Neuronal stem cell (in vitro differentiated cells): Measurements from ENCODE around the gene PDZRN3.

Experiments used
- DNase-seq: peaks from one replicate; pipeline ENCODE4 v3.0.0-alpha.2; 2013; ENCODE audit warnings: low spot score
- H2AFZ ChIP-seq: one replicate; pipeline ENCODE4 v1.6.1; 2013; ENCODE audit warnings: mild to moderate bottlenecking, low read length, inconsistent platforms
- H2AK5ac ChIP-seq: 2 replicates; pipeline ENCODE4 v1.6.1; 2013; ENCODE audit warnings: low read depth, mild to moderate bottlenecking, inconsistent platforms, low read length, moderate library complexity, mixed read lengths
- H2BK120ac ChIP-seq: 2 replicates; pipeline ENCODE4 v1.6.1; 2013; ENCODE audit warnings: low read depth, mild to moderate bottlenecking, inconsistent platforms, low read length, moderate library complexity, mixed read lengths
- H2BK12ac ChIP-seq: one replicate; pipeline ENCODE4 v1.6.1; 2013; ENCODE audit warnings: low read length, inconsistent platforms
- H2BK15ac ChIP-seq: 2 replicates; pipeline ENCODE4 v1.6.1; 2013; ENCODE audit warnings: mild to moderate bottlenecking, low read length, inconsistent platforms, mixed read lengths
- H2BK5ac ChIP-seq: one replicate; pipeline ENCODE4 v1.6.1; 2013; ENCODE audit warnings: inconsistent platforms, mild to moderate bottlenecking, low read length, moderate library complexity
- H3K14ac ChIP-seq: one replicate; pipeline ENCODE4 v1.6.1; 2013; ENCODE audit warnings: low read length, inconsistent platforms
- H3K18ac ChIP-seq: 2 replicates; pipeline ENCODE4 v1.6.1; 2013; ENCODE audit warnings: low read length, inconsistent platforms
- H3K23ac ChIP-seq: 2 replicates; pipeline ENCODE4 v1.6.1; 2013; ENCODE audit warnings: low read depth, mild to moderate bottlenecking, mixed read lengths, low read length, inconsistent platforms; ENCODE audit not compliant: poor library complexity
- H3K27ac ChIP-seq: replicated peaks from 3 replicates; pipeline ENCODE4 v1.5.1; 2013; ENCODE audit warnings: low read length, inconsistent platforms
- H3K27me3 ChIP-seq, 3 experiments: 2 replicates each; pipeline ENCODE4 v1.6.1; 2013; ENCODE audit warnings: low read length in 3 of 3, mild to moderate bottlenecking in 2 of 3, inconsistent platforms in 1 of 3, low read depth in 1 of 3, mixed read lengths in 1 of 3, moderate library complexity in 1 of 3; ENCODE audit not compliant: control insufficient read depth in 3 of 3, insufficient read depth in 3 of 3
- H3K36me3 ChIP-seq, 2 donors: replicated peaks in 1 of 2; 2 replicates each; pipeline ENCODE4 v1.6.1; 2013; ENCODE audit warnings: low read length in 2 of 2; ENCODE audit not compliant: control insufficient read depth in 2 of 2, insufficient read depth in 2 of 2
- H3K4ac ChIP-seq: 2 replicates; pipeline ENCODE4 v1.6.1; 2013; ENCODE audit warnings: inconsistent platforms, mild to moderate bottlenecking, low read length, moderate library complexity
- H3K4me1 ChIP-seq, 2 donors: 1 replicate in 1 of 2; 2 replicates in 1 of 2; pipeline ENCODE4 v1.6.1; 2013; ENCODE audit warnings: low read length in 2 of 2, low read depth in 1 of 2; ENCODE audit not compliant: control insufficient read depth in 2 of 2, insufficient read depth in 1 of 2
- H3K4me2 ChIP-seq: one replicate; pipeline ENCODE4 v1.6.1; 2013; ENCODE audit warnings: mild to moderate bottlenecking, low read length, inconsistent platforms; ENCODE audit not compliant: insufficient read depth, poor library complexity, severe bottlenecking
- H3K4me3 ChIP-seq, 2 donors: 2 replicates each; pipeline ENCODE4 v1.5.1; 2013; ENCODE audit warnings: low read length in 2 of 2, mild to moderate bottlenecking in 2 of 2, inconsistent platforms in 1 of 2, moderate library complexity in 1 of 2
- H3K79me1 ChIP-seq: one replicate; pipeline ENCODE4 v1.6.1; 2013; ENCODE audit warnings: low read depth, mild to moderate bottlenecking, inconsistent platforms, low read length, moderate library complexity
- H3K9ac ChIP-seq: one replicate; pipeline ENCODE4 v1.6.1; 2013; ENCODE audit warnings: mild to moderate bottlenecking, low read depth, low read length, inconsistent platforms; ENCODE audit not compliant: poor library complexity
- H3K9me3 ChIP-seq, 2 donors: replicated peaks in 1 of 2; 2 replicates each; pipeline versions ENCODE3 to v1.6.1; 2013; ENCODE audit warnings: low read length in 2 of 2, mild to moderate bottlenecking in 2 of 2, inconsistent platforms in 1 of 2, low read depth in 1 of 2, mixed read lengths in 1 of 2, moderate library complexity in 1 of 2; ENCODE audit not compliant: control insufficient read depth in 2 of 2, insufficient read depth in 1 of 2
- H4K8ac ChIP-seq: one replicate; pipeline ENCODE4 v1.6.1; 2013; ENCODE audit warnings: low read depth, mild to moderate bottlenecking, inconsistent platforms, low read length, moderate library complexity
- H4K91ac ChIP-seq: one replicate; pipeline ENCODE4 v1.6.1; 2013; ENCODE audit warnings: low read length, low read depth, mild to moderate bottlenecking, inconsistent platforms; ENCODE audit not compliant: poor library complexity
- WGBS, 2 donors: extraction: QIAGEN DNeasy Blood & Tissue Kit; methylation state at CpG; one replicate each; pipeline ENCODE4 v1.1.7; 2013; ENCODE audit warnings: missing lambda C conversion rate in 2 of 2, mixed read lengths in 1 of 2; ENCODE audit not compliant: insufficient read length in 2 of 2, insufficient replicate concordance in 1 of 2; ENCODE audit errors: extremely low coverage in 2 of 2; 5-methylcytosine and 5-hydroxymethylcytosine counted together

Gene PDZRN3

GRCh38 chr3:73352841-73353645 lies 271.7 kb downstream of the PDZRN3 start:
- Histone ChIP-seq H2AK5ac (no peak overlapping the region), H3K14ac (no peak overlapping the region), H3K4me2 (no peak overlapping the region), H3K27me3 (peaks cover 0 to 21% (median 0%) of the 10 kb centered on the region in 3 experiments), H3K23ac (no peak overlapping the region), H2AFZ (no peak overlapping the region), H4K8ac (no peak overlapping the region), H2BK5ac (no peak overlapping the region), H2BK12ac (no peak overlapping the region), H3K4me3 (no peak overlapping the region), H3K36me3 (no peaks in the 10 kb centered on the region), H3K79me1 (no peaks in the 10 kb centered on the region), H2BK120ac (no peak overlapping the region), H3K27ac (no peak overlapping the region), H2BK15ac (no peak overlapping the region), H4K91ac (no peak overlapping the region), H3K18ac (no peak overlapping the region), H3K9me3 (no peaks in the 10 kb centered on the region), H3K9ac (no peak overlapping the region), H3K4me1 (peaks cover 0 to 7% of the 10 kb centered on the region in 2 donors), H3K4ac (no peak overlapping the region)
- no CpG with 5 or more reads among the region's 8 CpGs for WGBS, 2 donors
- DNase-seq: no peak

- Histone ChIP-seq H2AK5ac (no peak overlapping the region), H3K23ac (no peak overlapping the region), H3K4ac (no peak overlapping the region), H3K79me1 (no peaks in the 10 kb centered on the region), H3K14ac (no peak overlapping the region), H3K27ac (no peak overlapping the region), H2AFZ (no peak overlapping the region), H3K9me3 (no peaks in the 10 kb centered on the region), H2BK5ac (no peak overlapping the region), H2BK15ac (no peak overlapping the region), H3K4me2 (no peak overlapping the region), H3K9ac (no peak overlapping the region), H2BK120ac (no peak overlapping the region), H4K8ac (no peak overlapping the region), H3K18ac (no peak overlapping the region), H3K4me1 (peaks cover 0 to 7% of the 10 kb centered on the region in 2 donors), H3K4me3 (no peak overlapping the region), H3K36me3 (no peaks in the 10 kb centered on the region), H3K27me3 (peaks cover 0 to 21% (median 0%) of the 10 kb centered on the region in 3 experiments), H2BK12ac (no peak overlapping the region), H4K91ac (no peak overlapping the region)
- no peak for DNase-seq
- no CpG with 5 or more reads among the region's 9 CpGs for WGBS, 2 donors
Measured at GRCh38 chr3:73351423-73352071, 273.2 kb downstream of the PDZRN3 start.

GRCh38 chr3:73350996-73351395 lies 273.7 kb downstream of the PDZRN3 start:
- no peak overlapping the region for H2BK120ac ChIP-seq
- H3K9me3 ChIP-seq: no peaks in the 10 kb centered on the region
- H3K36me3 ChIP-seq: no peaks in the 10 kb centered on the region
- H3K4ac ChIP-seq: no peak overlapping the region
- DNase-seq: no peak
- no peak overlapping the region for H3K4me3 ChIP-seq
- no peak overlapping the region for H3K27ac ChIP-seq
- no peak overlapping the region for H2BK5ac ChIP-seq
- H2BK15ac ChIP-seq: no peak overlapping the region
- H3K14ac ChIP-seq: no peak overlapping the region
- peaks cover 0 to 7% of the 10 kb centered on the region in 2 donors for H3K4me1 ChIP-seq
- H3K79me1 ChIP-seq: no peaks in the 10 kb centered on the region
- H3K23ac ChIP-seq: no peak overlapping the region
- no peak overlapping the region for H4K8ac ChIP-seq
- no peak overlapping the region for H3K18ac ChIP-seq
- H4K91ac ChIP-seq: no peak overlapping the region
- no peak overlapping the region for H3K9ac ChIP-seq
- no peak overlapping the region for H2BK12ac ChIP-seq
- WGBS, 2 donors: no CpG with 5 or more reads among the region's 6 CpGs
- H3K27me3 ChIP-seq: peaks cover 0 to 21% (median 0%) of the 10 kb centered on the region in 3 experiments
- no peak overlapping the region for H2AFZ ChIP-seq
- no peak overlapping the region for H3K4me2 ChIP-seq
- H2AK5ac ChIP-seq: no peak overlapping the region

- Histone ChIP-seq H2AFZ (no peak overlapping the region), H3K27ac (no peak overlapping the region), H3K14ac (no peak overlapping the region), H3K23ac (no peak overlapping the region), H3K36me3 (no peaks in the 10 kb centered on the region), H2BK5ac (no peak overlapping the region), H2BK15ac (no peak overlapping the region), H3K18ac (no peak overlapping the region), H3K27me3 (peaks cover 0 to 21% (median 0%) of the 10 kb centered on the region in 3 experiments), H3K4me3 (no peak overlapping the region), H3K4me2 (no peak overlapping the region), H3K79me1 (no peaks in the 10 kb centered on the region), H3K9me3 (no peaks in the 10 kb centered on the region), H2BK120ac (no peak overlapping the region), H3K4me1 (peaks cover 0 to 7% of the 10 kb centered on the region in 2 donors), H2AK5ac (no peak overlapping the region), H3K9ac (no peak overlapping the region), H3K4ac (no peak overlapping the region), H4K91ac (no peak overlapping the region), H4K8ac (no peak overlapping the region), H2BK12ac (no peak overlapping the region)
- no peak for DNase-seq
- WGBS, 2 donors: no CpG with 5 or more reads among the region's 4 CpGs
Measured at GRCh38 chr3:73349657-73350056, 275.1 kb downstream of the PDZRN3 start.
